Activated CD8-positive, alpha-beta T cell treated with anti-CD3 and anti-CD28 coated beads for 36 hours (primary cell): ENCODE data around the gene TRIM52. TPM values are rescaled to one million over a fixed set of nuclear protein-coding genes. Genes with fewer than 3 reads are reported as not detected.
A peak's percentile ranks its signal among the peaks of the same experiment; 100 is the strongest.

Source experiments
- ATAC-seq: fragments of 200-7000 bp; cut with Tn5 transposase; one replicate; pipeline ENCODE4 v1.10.0; 2021; ENCODE audit warnings: mild to moderate bottlenecking, moderate library complexity
- CTCF ChIA-PET: fragments of 350-600 bp; sonication (Branson Sonifier 250); formaldehyde crosslinking; loops from one replicate; lab custom pipeline; 2021; ENCODE audit warnings: antibody characterized with exemption; lab: Charles Lee
- POLR2A ChIA-PET: fragments of 350-600 bp; sonication (Branson Sonifier 250); formaldehyde crosslinking; loops from one replicate; lab custom pipeline; 2021; ENCODE audit warnings: antibody characterized with exemption; lab: Charles Lee
- DNase-seq: peaks from one replicate; pipeline ENCODE4 v3.0.0-alpha.2; 2020
- H3K27ac Mint-ChIP-seq: one replicate; pipeline ENCODE4 v1.8.0; 2021; ENCODE audit warnings: mild to moderate bottlenecking, mixed read lengths
- H3K27me3 Mint-ChIP-seq: one replicate; pipeline ENCODE4 v1.8.0; 2021; ENCODE audit warnings: mixed read lengths
- H3K36me3 Mint-ChIP-seq: one replicate; pipeline ENCODE4 v1.8.0; 2021; ENCODE audit warnings: low read depth, mixed read lengths
- H3K4me1 Mint-ChIP-seq: one replicate; pipeline ENCODE4 v1.8.0; 2021; ENCODE audit warnings: low read depth, mixed read lengths
- H3K4me3 Mint-ChIP-seq: one replicate; pipeline ENCODE4 v1.8.0; 2021; ENCODE audit warnings: mild to moderate bottlenecking, moderate library complexity, mixed read lengths
- H3K9me3 Mint-ChIP-seq: one replicate; pipeline ENCODE4 v1.8.0; 2021; ENCODE audit warnings: mixed read lengths
- CTCF ChIP-seq: fragments of 200-600 bp; IDR thresholded peaks from one replicate; pipeline ENCODE4 v1.8.0; 2022; ENCODE audit warnings: antibody characterized with exemption, mild to moderate bottlenecking
- intact Hi-C: fragments of 100-400 bp; cut with micrococcal nuclease; formaldehyde crosslinking; loops from one replicate; pipeline ENCODE4 v1.10.0; 2022
- total RNA-seq, 2 experiments: library from RNA; stranded (reverse); gene quantifications; one replicate each; pipeline ENCODE4 v1.2.3, GENCODE V29; 2021

The TRIM52 gene
- total RNA-seq, 2 experiments from 2014 or later, result 13.2 to 13.8 TPM

- TF ChIP-seq CTCF, result no peak
- ChIA-PET CTCF (no interaction called here), POLR2A (interaction anchor here (23.2 kb wide), 1 partner anchor 18 kb away, joined by 746 read pairs; the partner anchor contains the start of genes RACK1 and TRIM52)
- no peaks in the 10 kb centered on the region for H3K27me3 Mint-ChIP-seq
- H3K27ac Mint-ChIP-seq, result peak overlapping the region; percentile 61
- peaks cover 21% of the 10 kb centered on the region for H3K4me1 Mint-ChIP-seq
- H3K36me3 Mint-ChIP-seq, result peaks cover 33% of the 10 kb centered on the region
- H3K9me3 Mint-ChIP-seq, result no peaks in the 10 kb centered on the region
- DNase-seq (no peak), ATAC-seq (no peak)
- no peak overlapping the region for H3K4me3 Mint-ChIP-seq
- intact Hi-C loops, result no loop called here
These were observed 30.4 kb downstream of the TRIM52 start for GRCh38 chr5:181230551-181230950.

- ChIA-PET CTCF (interaction anchor here (1.4 kb wide), 1 partner anchor 23 kb away, joined by 5 read pairs; no protein-coding TSS in a partner anchor), POLR2A (interaction anchor here (1.0 to 23.2 kb wide), 2 partner anchors 19 to 40 kb away, joined by 3 to 746 read pairs; partner anchors contain the start of genes RACK1 and TRIM52)
- Mint-ChIP-seq H3K36me3 (peaks cover 30% of the 10 kb centered on the region), H3K9me3 (no peaks in the 10 kb centered on the region), H3K4me3 (no peak overlapping the region), H3K27me3 (no peaks in the 10 kb centered on the region), H3K4me1 (peaks cover 26% of the 10 kb centered on the region), H3K27ac (peak overlapping the region; percentile 85)
- ATAC-seq, result no peak
- DNase-seq, result no peak
- no peak for TF ChIP-seq CTCF
- intact Hi-C loops, result no loop called here
These were observed 30.9 kb downstream of the TRIM52 start for GRCh38 chr5:181229996-181230395.

GRCh38 chr5:181224390-181225229 lies 36.3 kb downstream of the TRIM52 start:
- ChIA-PET CTCF (no interaction called here), POLR2A (interaction anchor here (1.2 to 23.2 kb wide), 4 partner anchors 17 to 35 kb away, joined by 4 to 746 read pairs (median 16); partner anchors contain the start of genes RACK1 and TRIM52)
- ATAC-seq, result no peak
- peak; percentile 48 for DNase-seq
- peak overlapping the region; percentile 91 for H3K4me3 Mint-ChIP-seq
- H3K36me3 Mint-ChIP-seq, result peaks cover 23% of the 10 kb centered on the region
- peaks cover 50% of the 10 kb centered on the region for H3K4me1 Mint-ChIP-seq
- H3K27ac Mint-ChIP-seq, result peak overlapping the region; percentile 97
- no peak for TF ChIP-seq CTCF
- H3K27me3 Mint-ChIP-seq, result peaks cover 5% of the 10 kb centered on the region
- H3K9me3 Mint-ChIP-seq, result no peaks in the 10 kb centered on the region
- intact Hi-C loops, result loop anchor here (2.0 to 5.0 kb wide), 2 partner anchors 18 to 38 kb away; partner anchors contain the start of genes RACK1 and TRIM52

- peaks cover 5% of the 10 kb centered on the region for H3K27me3 Mint-ChIP-seq
- peaks cover 17% of the 10 kb centered on the region for H3K36me3 Mint-ChIP-seq
- H3K4me1 Mint-ChIP-seq, result peaks cover 44% of the 10 kb centered on the region
- peak overlapping the region; percentile 97 for H3K27ac Mint-ChIP-seq
- ChIA-PET POLR2A (interaction anchor here (0.6 to 23.2 kb wide), 6 partner anchors 16 to 37 kb away, joined by 3 to 746 read pairs (median 16); partner anchors contain the start of genes RACK1 and TRIM52), CTCF (interaction anchor here (1.3 kb wide), 1 partner anchor 32 kb away, joined by 5 read pairs; no protein-coding TSS in a partner anchor)
- peak overlapping the region; percentile 91 for H3K4me3 Mint-ChIP-seq
- DNase-seq (peak; percentile 78), ATAC-seq (peak; percentile 5)
- no peak for TF ChIP-seq CTCF
- intact Hi-C loops, result loop anchor here (2.0 to 5.0 kb wide), 3 partner anchors 19 to 38 kb away; partner anchors contain the start of genes RACK1 and TRIM52
- no peaks in the 10 kb centered on the region for H3K9me3 Mint-ChIP-seq
These were observed 37.1 kb downstream of the TRIM52 start for GRCh38 chr5:181223729-181224389.
